Mucosa of descending colon (tissue), 3 donors: ENCODE measurements around the gene PDIA4. TPM values are rescaled to one million over a fixed set of nuclear protein-coding genes. Genes with fewer than 3 reads are reported as not detected.

Source experiments
- ATAC-seq: fragments of 200-7000 bp; cut with Tn5 transposase; one replicate; pipeline ENCODE4 v1.9.1; 2020; ENCODE audit warnings: mild to moderate bottlenecking, moderate library complexity
- DNase-seq, 3 donors: peaks; one replicate each; pipeline ENCODE4 v3.0.0-alpha.2; 2020
- H3K36me3 ChIP-seq: fragments of 200-600 bp; one replicate; pipeline ENCODE4 v1.8.0; 2021; ENCODE audit warnings: low read depth, mild to moderate bottlenecking
- H3K4me1 ChIP-seq: fragments of 200-600 bp; one replicate; pipeline ENCODE4 v1.8.0; 2021; ENCODE audit warnings: low read depth, mild to moderate bottlenecking
- H3K4me3 ChIP-seq: fragments of 200-600 bp; one replicate; pipeline ENCODE4 v1.8.0; 2021; ENCODE audit warnings: mild to moderate bottlenecking
- H3K9me3 ChIP-seq: fragments of 200-600 bp; one replicate; pipeline ENCODE4 v1.8.0; 2021; ENCODE audit warnings: mild to moderate bottlenecking
- CTCF ChIP-seq: fragments of 200-600 bp; IDR thresholded peaks from one replicate; pipeline ENCODE4 v1.8.0; 2022; ENCODE audit warnings: antibody characterized with exemption, mild to moderate bottlenecking
- intact Hi-C, 2 donors: fragments of 100-400 bp; cut with DNase I in 1 of 2; cut with micrococcal nuclease in 1 of 2; formaldehyde crosslinking; loops; one replicate each; pipeline versions ENCODE4 v1.11.0 to v1.11.1; 2022; cut with DNase I, micrococcal nuclease
- total RNA-seq, 3 donors: library from RNA; stranded (reverse); fragmentation: NEBNext Ultra II Directional in 2 of 3; extraction: Animal tissue kit (Norgen Biotek cat#: 25700) in 2 of 3; gene quantifications; one replicate each; pipeline versions ENCODE4 v1.2.1 to v1.2.4, GENCODE V29; 2021 to 2023
- donor health status: DM: no; HTN: no; CAD: no; lungs with moderate emphysema.
- donor health status: DM: no; HTN: no; CAD: no.
- donor health status: DM: no; HTN: yes; CAD: no.

PDIA4 gene
- total RNA-seq, 3 donors from 2014 or later, result 78.4 to 211 (median 109) TPM

DNA sequence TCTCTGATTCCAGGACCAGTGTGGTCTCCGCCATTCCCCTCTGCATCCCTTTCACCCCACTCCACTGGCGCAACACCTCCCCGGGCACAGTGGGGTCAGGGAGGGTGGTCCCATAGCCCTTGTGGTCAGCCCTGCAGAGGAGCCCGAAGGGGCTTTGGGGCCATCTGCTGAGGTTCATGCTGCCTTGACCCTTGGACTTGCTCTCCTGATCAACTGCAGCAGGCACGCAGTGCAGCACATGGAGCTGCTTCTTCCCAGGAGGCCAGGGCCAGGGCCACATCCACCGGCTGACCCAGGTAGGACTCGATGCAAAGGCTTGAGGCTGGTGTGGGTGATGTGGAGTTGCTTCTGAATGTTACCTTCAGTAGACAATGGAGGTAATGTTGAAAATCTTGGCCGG, 35.1 kb downstream of the PDIA4 start:
- Histone ChIP-seq H3K4me3 (no peak overlapping the region), H3K9me3 (no peaks in the 10 kb centered on the region), H3K4me1 (peaks cover 5% of the 10 kb centered on the region), H3K36me3 (no peaks in the 10 kb centered on the region)
- no peak for ATAC-seq
- TF ChIP-seq CTCF, result no peak
- no peak for DNase-seq
- intact Hi-C loops, result no loop called here

- no peak for DNase-seq
- Histone ChIP-seq H3K4me3 (no peak overlapping the region), H3K9me3 (no peaks in the 10 kb centered on the region), H3K4me1 (peaks cover 10% of the 10 kb centered on the region), H3K36me3 (no peaks in the 10 kb centered on the region)
- TF ChIP-seq CTCF, result no peak
- intact Hi-C loops, result no loop called here
- no peak for ATAC-seq
Observed at GRCh38 chr7:148991536-148991935, 36.8 kb downstream of the PDIA4 start.

DNA sequence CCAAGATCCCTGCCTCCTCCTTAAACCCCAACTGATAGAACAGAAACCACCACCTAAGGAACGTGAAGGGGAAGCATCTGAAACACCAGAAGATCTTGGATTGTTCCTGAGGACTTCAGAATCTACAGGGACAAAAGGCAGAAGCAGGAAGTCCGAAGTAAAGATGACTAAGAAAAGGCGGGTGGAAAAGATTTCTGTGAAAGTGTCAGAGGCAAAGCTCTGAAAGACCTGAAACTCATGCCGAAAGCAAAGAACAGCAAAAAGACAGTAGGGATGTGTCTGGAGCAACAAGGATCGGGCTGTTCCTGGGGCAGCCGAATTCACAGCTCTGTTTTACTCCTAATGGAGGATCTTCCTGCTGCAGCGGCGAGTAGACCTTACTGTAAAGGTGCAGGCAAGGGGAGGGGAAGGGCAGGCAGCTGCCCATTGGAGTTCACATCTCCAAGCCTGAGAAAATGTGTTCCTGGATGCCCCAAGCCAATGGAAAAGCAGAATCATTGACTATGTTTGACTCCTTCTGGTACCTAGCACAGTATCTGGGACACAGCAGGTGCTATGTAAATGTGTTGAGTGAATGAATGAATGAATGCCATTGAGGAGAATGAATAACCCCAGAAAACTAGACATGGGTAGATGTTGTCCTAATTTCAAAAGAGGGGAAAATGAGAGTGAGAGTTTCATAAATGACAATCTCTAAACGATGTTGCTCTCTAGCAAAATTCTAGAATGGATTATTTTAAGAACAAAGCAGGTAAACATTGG, 40.4 kb downstream of the PDIA4 start:
- Histone ChIP-seq H3K36me3 (no peaks in the 10 kb centered on the region), H3K4me1 (peaks cover 31% of the 10 kb centered on the region), H3K4me3 (peak overlapping the region; percentile 43), H3K9me3 (no peaks in the 10 kb centered on the region)
- intact Hi-C loops, result no loop called here
- ATAC-seq (peak; percentile 52), DNase-seq (peak in 1 of 3 donors; percentile 42)
- no peak for TF ChIP-seq CTCF

DNA sequence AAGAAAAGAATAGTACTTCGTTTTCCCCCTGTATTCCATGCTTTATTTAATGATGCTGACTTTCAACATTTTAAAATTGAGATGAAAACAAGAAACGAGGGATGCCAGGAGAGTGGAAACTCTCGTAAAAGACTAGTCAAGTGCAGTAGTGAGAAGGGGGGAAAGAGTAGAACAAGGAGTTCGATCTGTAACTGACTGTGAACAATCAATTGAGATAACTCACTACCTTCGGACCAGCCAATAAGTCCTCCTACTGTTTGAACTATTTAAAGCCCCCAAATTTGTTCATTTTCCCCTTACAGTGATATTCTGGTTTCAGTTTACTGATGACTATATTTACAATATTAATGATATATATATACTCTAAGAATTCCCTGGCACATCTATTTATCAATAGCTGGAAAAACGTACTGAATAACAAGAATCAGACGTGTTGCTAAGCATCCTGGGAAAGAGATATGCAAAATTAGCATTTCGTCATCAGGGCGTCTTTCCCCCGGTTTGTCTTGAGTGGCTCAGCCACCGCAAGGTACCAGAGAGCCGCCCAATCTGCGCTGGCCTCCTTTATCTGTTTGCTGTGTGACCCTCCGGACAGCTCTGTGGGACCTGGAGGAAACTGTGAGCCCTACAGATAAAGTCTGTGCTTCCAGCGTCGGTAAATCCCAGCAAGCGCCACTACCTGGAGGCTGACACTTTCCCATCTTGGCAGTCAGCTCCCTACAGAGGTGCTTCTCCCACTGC, 41.1 kb downstream of the PDIA4 start:
- ATAC-seq (peak; percentile 94), DNase-seq (peak; percentile 81 to 86 (median 86))
- Histone ChIP-seq H3K9me3 (no peaks in the 10 kb centered on the region), H3K4me1 (peaks cover 31% of the 10 kb centered on the region), H3K4me3 (peak overlapping the region; percentile 43), H3K36me3 (no peaks in the 10 kb centered on the region)
- TF ChIP-seq CTCF, result no peak
- intact Hi-C loops, result no loop called here

DNA sequence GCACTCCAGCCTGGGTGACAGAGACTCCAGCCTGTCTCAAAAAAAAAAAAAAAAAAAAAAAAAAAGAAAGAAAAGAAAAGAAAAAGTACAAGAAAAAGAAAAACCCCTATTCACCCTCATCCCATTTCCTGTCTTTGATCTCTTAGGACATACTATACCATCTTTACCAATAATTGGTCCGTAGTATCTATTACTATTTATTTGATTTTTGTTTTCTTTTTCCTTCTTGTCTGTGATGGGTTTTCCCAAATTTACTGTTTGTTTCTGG, 41.6 kb downstream of the PDIA4 start:
- Histone ChIP-seq H3K9me3 (no peaks in the 10 kb centered on the region), H3K4me3 (no peak overlapping the region), H3K36me3 (no peaks in the 10 kb centered on the region), H3K4me1 (peaks cover 31% of the 10 kb centered on the region)
- DNase-seq (no peak), ATAC-seq (no peak)
- TF ChIP-seq CTCF, result no peak
- intact Hi-C loops, result no loop called here
